ENCODE measurements around the gene CDKAL1. TPM values are rescaled to one million over a fixed set of nuclear protein-coding genes. Genes with fewer than 3 reads are reported as not detected.
"Not testable (repeated sequence)": the region's sequence is repeated elsewhere in the genome, so short reads cannot be mapped to it uniquely, and the experiment has no call there.

The CDKAL1 gene
- total RNA-seq, 4 donors from 2014 or later: 13.5 to 21.2 (median 17.3) TPM

- DNase-seq (ENCODE audit: low spot score in 2 of 2): no peak
- Histone ChIP-seq H3K27me3 (no peaks in the 10 kb centered on the region), H3K9me3 (no peaks in the 10 kb centered on the region)
Measured at GRCh38 chr6:20922743-20923142, 388.5 kb downstream of the CDKAL1 start.

GRCh38 chr6:20924094-20924493 is 389.8 kb downstream of the CDKAL1 start:
- WGBS, 2 donors: 83 to 89% methylated on average over 3 of the region's 3 CpGs
- H3K36me3 ChIP-seq; H3K27ac ChIP-seq; H3K4me1 ChIP-seq; H3K9me3 ChIP-seq; H3K4me3 ChIP-seq; H3K27me3 ChIP-seq; DNase-seq (ENCODE audit: low spot score in 2 of 2): not testable (repeated sequence)

More at GRCh38 chr6:20922743-20923142, 388.5 kb downstream of the CDKAL1 start:
- Histone ChIP-seq H3K27ac (no peak overlapping the region), H3K4me3 (no peak overlapping the region), H3K36me3 (no peaks in the 10 kb centered on the region), H3K4me1 (no peaks in the 10 kb centered on the region)
- TF ChIP-seq CTCF (IDR thresholded peaks at IDR 0.05) (no peak), POLR2A (IDR thresholded peaks at IDR 0.05) (no peak), EP300 (IDR thresholded peaks at IDR 0.05) (no peak)

GRCh38 chr6:20924911-20925543 is 390.8 kb downstream of the CDKAL1 start:
- TF ChIP-seq EP300 (IDR thresholded peaks at IDR 0.05) (no peak), POLR2A (IDR thresholded peaks at IDR 0.05) (no peak), CTCF (IDR thresholded peaks at IDR 0.05) (no peak)
- Histone ChIP-seq H3K4me1 (no peaks in the 10 kb centered on the region), H3K27ac (no peak overlapping the region), H3K36me3 (no peaks in the 10 kb centered on the region), H3K27me3 (no peaks in the 10 kb centered on the region), H3K9me3 (no peaks in the 10 kb centered on the region), H3K4me3 (no peak overlapping the region)
- DNase-seq (ENCODE audit: low spot score in 2 of 2): no peak
- 66 to 72% methylated on average over 3 of the region's 3 CpGs for WGBS, 2 donors

- TF ChIP-seq POLR2A (IDR thresholded peaks at IDR 0.05): no peak
- TF ChIP-seq CTCF (IDR thresholded peaks at IDR 0.05): no peak
- no peak for TF ChIP-seq EP300 (IDR thresholded peaks at IDR 0.05)
- WGBS, 2 donors: 54 to 56% methylated on average over 8 of the region's 8 CpGs
Measured at GRCh38 chr6:20927130-20927860, 393.0 kb downstream of the CDKAL1 start.

GRCh38 chr6:20929283-20929682 is 395.0 kb downstream of the CDKAL1 start:
- Histone ChIP-seq H3K36me3 (no peaks in the 10 kb centered on the region), H3K9me3 (no peaks in the 10 kb centered on the region), H3K4me1 (no peaks in the 10 kb centered on the region), H3K27me3 (no peaks in the 10 kb centered on the region), H3K4me3 (no peak overlapping the region), H3K27ac (no peak overlapping the region)
- DNase-seq (ENCODE audit: low spot score in 2 of 2): no peak
- no peak for TF ChIP-seq POLR2A (IDR thresholded peaks at IDR 0.05)
- no peak for TF ChIP-seq CTCF (IDR thresholded peaks at IDR 0.05)
- TF ChIP-seq EP300 (IDR thresholded peaks at IDR 0.05): no peak
- WGBS, 2 donors: 52 to 53% methylated on average over 4 of the region's 4 CpGs

More at GRCh38 chr6:20927130-20927860, 393.0 kb downstream of the CDKAL1 start:
- H3K4me1 ChIP-seq: no peaks in the 10 kb centered on the region
- no peak overlapping the region for H3K27ac ChIP-seq
- no peaks in the 10 kb centered on the region for H3K27me3 ChIP-seq
- no peak for DNase-seq (ENCODE audit: low spot score in 2 of 2)
- H3K4me3 ChIP-seq: no peak overlapping the region
- H3K36me3 ChIP-seq: no peaks in the 10 kb centered on the region
- no peaks in the 10 kb centered on the region for H3K9me3 ChIP-seq

Data from tibial nerve (tissue), 4 donors.